HAP-1 (cell line): ENCODE measurements around the gene KRT38.
"Not testable (repeated sequence)": the region's sequence is repeated elsewhere in the genome, so short reads cannot be mapped to it uniquely, and the experiment has no call there.

Experiments
- DNase-seq, 2 experiments: peaks; one replicate each; pipeline ENCODE4 v3.0.0-alpha.2; 2016 to 2020; ENCODE audit warnings: low spot score in 2 of 2
- H3K27me3 ChIP-seq: fragments of 250-450 bp; sonication (Bioruptor Pico); 2 replicates; pipeline ENCODE4 v1.5.1; 2020; ENCODE audit warnings: low read depth, mild to moderate bottlenecking, moderate library complexity
- H3K36me3 ChIP-seq: fragments of 250-450 bp; sonication (Bioruptor Pico); replicated peaks from 2 replicates; pipeline ENCODE4 v1.5.1; 2020; ENCODE audit warnings: mild to moderate bottlenecking
- H3K4me1 ChIP-seq: fragments of 250-450 bp; sonication (Bioruptor Pico); 2 replicates; pipeline ENCODE4 v1.5.1; 2020; ENCODE audit warnings: mild to moderate bottlenecking
- H3K4me3 ChIP-seq: fragments of 250-450 bp; sonication (Bioruptor Pico); 2 replicates; pipeline ENCODE4 v1.5.1; 2020; ENCODE audit warnings: mild to moderate bottlenecking, moderate library complexity
- H3K9me3 ChIP-seq: fragments of 250-450 bp; sonication (Bioruptor Pico); 2 replicates; pipeline ENCODE4 v1.5.1; 2020; ENCODE audit warnings: mild to moderate bottlenecking, moderate library complexity
- in situ Hi-C: fragments of 300-500 bp; cut with MboI; formaldehyde crosslinking; loops from 3 replicates; pipeline ENCODE4 v1.14.3; 2020; ENCODE audit warnings: low sequenced_read_pairs, inconsistent platforms, mixed read lengths

The KRT38 gene

DNA sequence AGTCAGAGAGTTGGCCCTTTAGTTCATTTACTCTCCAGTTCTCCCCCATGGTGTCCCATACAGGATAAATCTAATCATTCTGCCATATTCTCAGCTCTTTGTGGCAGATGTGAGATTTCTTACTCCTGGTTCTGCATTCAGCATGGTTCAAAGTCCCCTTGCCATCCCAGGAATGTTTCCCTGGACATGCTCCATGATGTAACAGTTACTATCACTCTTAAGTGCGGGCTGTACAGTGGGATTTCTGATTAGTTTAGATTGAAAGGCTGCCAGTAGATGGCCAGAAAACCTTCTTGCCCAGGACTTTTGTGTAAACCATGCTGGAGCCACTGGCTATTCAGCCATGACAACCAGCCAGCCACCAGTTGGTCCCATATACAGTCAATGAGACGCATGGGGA, 26.8 kb downstream of the KRT38 start:
- H3K36me3 ChIP-seq, result no peaks in the 10 kb centered on the region
- no peak overlapping the region for H3K4me3 ChIP-seq
- H3K27me3 ChIP-seq, result peaks cover 7% of the 10 kb centered on the region; the same call in 1 of the 2 replicates
- H3K4me1 ChIP-seq, result no peaks in the 10 kb centered on the region; the same call in 1 of the 2 replicates
- in situ Hi-C loops, result no loop called here
- DNase-seq, result no peak
- no peaks in the 10 kb centered on the region for H3K9me3 ChIP-seq

- H3K4me3 ChIP-seq, result no peak overlapping the region
- H3K4me1 ChIP-seq, result no peaks in the 10 kb centered on the region; the same call in 1 of the 2 replicates
- no peaks in the 10 kb centered on the region for H3K36me3 ChIP-seq
- in situ Hi-C loops, result no loop called here
- DNase-seq, result peak; percentile 20 to 28
- H3K9me3 ChIP-seq, result no peaks in the 10 kb centered on the region
- H3K27me3 ChIP-seq, result peaks cover 7% of the 10 kb centered on the region; the same call in 1 of the 2 replicates
Observed at GRCh38 chr17:41413353-41413957, 27.3 kb downstream of the KRT38 start.

GRCh38 chr17:41411072-41411840, 29.5 kb downstream of the KRT38 start:
- Histone ChIP-seq H3K36me3 (no peaks in the 10 kb centered on the region), H3K4me1 (no peaks in the 10 kb centered on the region; the same call in 1 of the 2 replicates), H3K9me3 (no peaks in the 10 kb centered on the region), H3K27me3 (peaks cover 7% of the 10 kb centered on the region; the same call in 1 of the 2 replicates), H3K4me3 (no peak overlapping the region)
- in situ Hi-C loops, result no loop called here
- DNase-seq, result no peak

DNA sequence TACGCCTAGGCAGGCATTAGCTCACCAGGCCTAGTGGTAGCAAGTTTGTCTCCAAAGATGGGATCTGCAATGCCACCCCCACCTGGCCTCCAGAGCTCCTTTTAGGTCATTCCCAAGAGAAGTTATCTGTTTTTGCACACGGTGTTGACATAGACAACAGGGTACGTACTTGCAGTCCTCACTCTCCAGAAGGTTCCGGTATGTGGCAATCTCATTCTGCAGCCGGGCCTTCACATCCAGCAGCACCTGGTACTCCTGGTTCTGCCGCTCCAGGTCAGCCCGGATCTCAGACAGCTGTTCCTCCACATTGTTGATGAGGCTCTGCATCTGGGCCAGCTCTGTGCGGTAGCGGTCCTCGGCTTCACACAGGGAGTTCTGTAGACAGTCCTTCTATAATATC, 33.6 kb downstream of the KRT38 start:
- Histone ChIP-seq H3K36me3 (no peaks in the 10 kb centered on the region), H3K4me3 (no peak overlapping the region), H3K27me3 (peaks cover 3% of the 10 kb centered on the region; the same call in 1 of the 2 replicates), H3K4me1 (no peaks in the 10 kb centered on the region), H3K9me3 (no peaks in the 10 kb centered on the region)
- in situ Hi-C loops, result no loop called here
- DNase-seq, result no peak

GRCh38 chr17:41406205-41406604, 34.6 kb downstream of the KRT38 start:
- Histone ChIP-seq H3K4me3 (no peak overlapping the region), H3K27me3 (peaks cover 3% of the 10 kb centered on the region; the same call in 1 of the 2 replicates), H3K4me1 (no peaks in the 10 kb centered on the region), H3K36me3 (no peaks in the 10 kb centered on the region), H3K9me3 (no peaks in the 10 kb centered on the region)
- DNase-seq, result no peak
- in situ Hi-C loops, result no loop called here

- DNase-seq, result no peak
- in situ Hi-C loops, result no loop called here
- H3K4me3 ChIP-seq, result no peak overlapping the region
- H3K27me3 ChIP-seq, result peaks cover 7% of the 10 kb centered on the region; the same call in 1 of the 2 replicates
- no peaks in the 10 kb centered on the region for H3K4me1 ChIP-seq
- H3K9me3 ChIP-seq, result no peaks in the 10 kb centered on the region
- H3K36me3 ChIP-seq, result no peaks in the 10 kb centered on the region
Observed at GRCh38 chr17:41404024-41404671, 36.6 kb downstream of the KRT38 start.

DNA sequence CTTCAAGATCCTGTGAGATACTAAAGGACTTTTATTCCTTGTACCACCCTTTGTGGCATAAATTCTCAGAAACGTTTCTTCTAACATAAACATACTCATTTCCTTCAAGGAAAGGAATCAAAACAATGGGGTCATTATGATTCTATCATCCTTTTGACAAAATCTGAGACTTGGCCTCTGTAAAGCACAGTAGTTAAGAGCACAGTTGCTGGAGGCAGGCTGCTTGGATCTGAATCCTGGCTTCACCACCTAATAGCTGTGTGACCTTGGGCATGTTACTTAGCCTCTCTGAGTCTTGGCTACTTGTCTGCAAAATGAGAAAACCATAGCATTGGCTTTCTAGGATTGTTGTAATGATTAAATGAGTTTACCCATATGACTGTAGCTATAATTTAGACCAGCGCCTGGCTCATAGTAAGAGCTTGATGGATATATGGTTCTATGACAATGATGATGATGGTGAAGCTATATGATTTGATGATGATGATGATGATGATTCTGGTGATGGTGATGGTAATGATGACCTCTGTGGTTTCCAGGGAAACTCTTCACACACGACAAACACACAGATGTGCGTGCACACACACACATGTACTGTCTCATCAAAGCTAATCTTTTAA, 37.3 kb downstream of the KRT38 start:
- H3K9me3 ChIP-seq, result no peaks in the 10 kb centered on the region
- no peak overlapping the region for H3K4me3 ChIP-seq
- no peaks in the 10 kb centered on the region for H3K36me3 ChIP-seq
- H3K4me1 ChIP-seq, result no peaks in the 10 kb centered on the region
- no peak for DNase-seq
- peaks cover 7% of the 10 kb centered on the region; the same call in 1 of the 2 replicates for H3K27me3 ChIP-seq
- in situ Hi-C loops, result no loop called here

- Histone ChIP-seq H3K9me3 (no peaks in the 10 kb centered on the region), H3K27me3 (peaks cover 7% of the 10 kb centered on the region; the same call in 1 of the 2 replicates), H3K4me3 (no peak overlapping the region), H3K4me1 (no peaks in the 10 kb centered on the region), H3K36me3 (no peaks in the 10 kb centered on the region)
- in situ Hi-C loops, result no loop called here
- DNase-seq, result no peak
Observed at GRCh38 chr17:41402161-41402560, 38.6 kb downstream of the KRT38 start.

DNA sequence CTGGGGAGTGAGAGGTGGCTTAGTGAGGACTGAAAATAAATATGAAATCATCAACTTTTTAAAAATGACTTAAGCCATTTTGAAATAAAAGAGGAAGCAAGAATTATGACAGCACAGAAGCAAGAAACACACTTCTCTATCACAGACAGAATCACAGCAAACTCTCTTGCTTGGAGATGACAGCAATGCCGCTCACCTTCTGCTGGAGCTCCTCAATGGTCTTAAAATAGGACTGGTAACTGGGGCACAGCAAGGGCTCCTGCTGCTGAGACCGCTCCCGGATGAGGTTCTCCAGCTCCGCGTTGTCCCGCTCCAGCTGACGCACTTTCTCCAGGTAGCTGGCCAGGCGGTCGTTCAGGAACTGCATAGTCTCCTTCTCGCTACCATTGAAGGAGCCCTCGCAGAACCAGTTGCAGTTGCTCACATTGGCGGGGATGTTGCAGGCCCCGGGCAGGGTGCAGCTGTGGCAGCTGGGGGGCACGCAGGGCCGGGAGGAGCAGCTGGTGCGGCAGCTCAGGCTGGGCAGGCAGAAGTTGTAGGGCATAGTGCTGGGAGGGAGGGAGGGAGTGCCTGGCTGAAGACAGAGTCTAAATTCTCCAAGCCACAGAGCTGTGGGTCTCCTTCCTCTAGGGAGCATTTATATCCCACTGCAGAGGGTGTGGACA, 43.7 kb downstream of the KRT38 start, which contains the start of gene KRT31:
Gene KRT31, minus strand, starts transcription at position 613 of the 665 bp plus-strand sequence. Its CDS starts 69 bp downstream, at position 544.
- peaks cover 10% of the 10 kb centered on the region; the same call in 1 of the 2 replicates for H3K27me3 ChIP-seq
- DNase-seq, result no peak
- no peaks in the 10 kb centered on the region for H3K36me3 ChIP-seq
- H3K4me3 ChIP-seq, result no peak within 1 kb of the TSS
- no peaks in the 10 kb centered on the region for H3K9me3 ChIP-seq
- H3K4me1 ChIP-seq, result no peaks in the 10 kb centered on the region
- in situ Hi-C loops, result no loop called here

- Histone ChIP-seq H3K9me3 (no peaks in the 10 kb centered on the region), H3K4me3 (no peak overlapping the region), H3K36me3 (no peaks in the 10 kb centered on the region), H3K4me1 (no peaks in the 10 kb centered on the region), H3K27me3 (peaks cover 17% of the 10 kb centered on the region)
- in situ Hi-C loops, result no loop called here
- no peak for DNase-seq
Observed at GRCh38 chr17:41396340-41396739, 44.4 kb downstream of the KRT38 start.

- no peak for DNase-seq
- Histone ChIP-seq H3K9me3 (no peaks in the 10 kb centered on the region), H3K36me3 (no peaks in the 10 kb centered on the region), H3K27me3 (peaks cover 17% of the 10 kb centered on the region), H3K4me3 (no peak overlapping the region), H3K4me1 (no peaks in the 10 kb centered on the region)
- in situ Hi-C loops, result no loop called here
Observed at GRCh38 chr17:41395611-41396010, 45.2 kb downstream of the KRT38 start.

GRCh38 chr17:41395044-41395443, 45.7 kb downstream of the KRT38 start:
- H3K9me3 ChIP-seq, DNase-seq, H3K4me1 ChIP-seq, in situ Hi-C loops, H3K36me3 ChIP-seq, H3K4me3 ChIP-seq: not testable (repeated sequence)
- peaks cover 12% of the 10 kb centered on the region for H3K27me3 ChIP-seq
